Measurements from ENCODE around the gene KIF5B.

- TF ChIP-seq POLR2AphosphoS5 (IDR thresholded peaks at IDR 0.05; ENCODE audit: borderline replicate concordance, low read depth, low read length) (no peak), EZH2 (IDR thresholded peaks at IDR 0.05) (no peak), FOXP2 (optimal IDR thresholded peaks at IDR 0.05; ENCODE audit: control extremely low read depth, extremely low read length, insufficient read depth) (no peak)
Observed at GRCh38 chr10:32077896-32078485, 21.8 kb upstream of the KIF5B start.
